ENCODE data around the gene GAPVD1.

DNA sequence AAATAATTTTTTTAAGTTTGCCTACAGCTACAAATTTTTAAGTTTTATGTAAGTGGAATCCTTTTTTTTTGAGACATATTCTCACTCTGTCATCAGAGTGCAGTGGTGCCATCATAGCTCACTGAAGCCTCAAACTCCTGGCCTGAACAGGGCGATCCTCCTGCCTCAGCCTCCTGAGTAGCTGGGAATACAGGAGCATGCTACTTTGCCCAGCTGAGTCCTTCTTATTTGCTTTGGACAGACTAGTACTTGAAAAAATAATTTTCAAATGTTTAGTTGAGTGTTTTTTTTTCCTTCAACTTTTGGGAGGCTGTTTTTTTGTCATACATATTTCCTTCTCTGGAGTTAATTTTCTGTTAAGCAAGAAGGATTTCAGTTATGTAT, 7.4 kb downstream of the GAPVD1 start:
- TF ChIP-seq, protein P1, sequence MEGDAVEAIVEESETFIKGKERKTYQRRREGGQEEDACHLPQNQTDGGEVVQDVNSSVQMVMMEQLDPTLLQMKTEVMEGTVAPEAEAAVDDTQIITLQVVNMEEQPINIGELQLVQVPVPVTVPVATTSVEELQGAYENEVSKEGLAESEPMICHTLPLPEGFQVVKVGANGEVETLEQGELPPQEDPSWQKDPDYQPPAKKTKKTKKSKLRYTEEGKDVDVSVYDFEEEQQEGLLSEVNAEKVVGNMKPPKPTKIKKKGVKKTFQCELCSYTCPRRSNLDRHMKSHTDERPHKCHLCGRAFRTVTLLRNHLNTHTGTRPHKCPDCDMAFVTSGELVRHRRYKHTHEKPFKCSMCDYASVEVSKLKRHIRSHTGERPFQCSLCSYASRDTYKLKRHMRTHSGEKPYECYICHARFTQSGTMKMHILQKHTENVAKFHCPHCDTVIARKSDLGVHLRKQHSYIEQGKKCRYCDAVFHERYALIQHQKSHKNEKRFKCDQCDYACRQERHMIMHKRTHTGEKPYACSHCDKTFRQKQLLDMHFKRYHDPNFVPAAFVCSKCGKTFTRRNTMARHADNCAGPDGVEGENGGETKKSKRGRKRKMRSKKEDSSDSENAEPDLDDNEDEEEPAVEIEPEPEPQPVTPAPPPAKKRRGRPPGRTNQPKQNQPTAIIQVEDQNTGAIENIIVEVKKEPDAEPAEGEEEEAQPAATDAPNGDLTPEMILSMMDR (IDR thresholded peaks at IDR 0.05), result no peak
- TF ChIP-seq POLR2AphosphoS5 (IDR thresholded peaks at IDR 0.05) (no peak), POLR2A (IDR thresholded peaks at IDR 0.05) (no peak)

Data from breast epithelium (tissue), 3 donors.